ENCODE results near the gene LXN.

- TF ChIP-seq CTCF (conservative IDR thresholded peaks at IDR 0.05; ENCODE audit: low read depth, low read length), result peak; percentile 96
- TF ChIP-seq POLR2A (IDR thresholded peaks at IDR 0.05; ENCODE audit: low read depth, low read length), result peak; percentile 80; the same call in 1 of the 2 replicates
- peak; percentile 63 for TF ChIP-seq SMC3 (IDR thresholded peaks at IDR 0.05; ENCODE audit: low read depth, low read length)
Observed at GRCh38 chr3:158644345-158644908, 28.0 kb downstream of the LXN start, which contains the start of gene GFM1.

All from IMR-90 (cell line).